ENCODE measurements around the gene GABBR2.

Gene GABBR2

DNA sequence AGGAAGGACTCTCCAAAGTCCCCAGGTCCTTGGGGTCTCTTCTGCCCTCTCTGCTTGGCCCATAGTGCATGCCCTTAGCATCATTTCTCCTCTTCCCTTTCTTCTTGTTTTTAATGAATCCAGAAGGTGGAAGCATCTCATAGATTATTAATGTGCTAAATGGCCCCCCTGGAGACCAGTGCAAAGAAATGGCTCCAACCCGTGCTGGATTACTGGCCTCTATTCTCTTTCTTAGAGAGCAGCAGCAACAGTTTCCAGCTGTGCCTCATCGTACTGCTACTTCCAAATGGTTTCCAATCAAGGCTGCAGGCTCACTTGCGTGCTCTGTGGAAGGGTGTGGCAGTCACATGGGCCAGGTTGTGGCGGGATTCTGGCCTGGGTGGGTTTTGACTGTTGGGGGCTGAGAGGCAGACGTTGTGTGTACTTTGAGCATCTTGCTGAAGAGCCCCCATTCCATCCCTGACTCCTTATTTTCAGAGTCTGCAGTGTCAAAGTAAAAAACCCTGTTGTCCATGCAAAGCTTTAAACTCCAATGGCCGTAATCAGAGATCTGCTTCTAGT, 139.7 kb downstream of the GABBR2 start:
- no peak for DNase-seq (ENCODE audit: low read depth)
- TF ChIP-seq, protein P1, sequence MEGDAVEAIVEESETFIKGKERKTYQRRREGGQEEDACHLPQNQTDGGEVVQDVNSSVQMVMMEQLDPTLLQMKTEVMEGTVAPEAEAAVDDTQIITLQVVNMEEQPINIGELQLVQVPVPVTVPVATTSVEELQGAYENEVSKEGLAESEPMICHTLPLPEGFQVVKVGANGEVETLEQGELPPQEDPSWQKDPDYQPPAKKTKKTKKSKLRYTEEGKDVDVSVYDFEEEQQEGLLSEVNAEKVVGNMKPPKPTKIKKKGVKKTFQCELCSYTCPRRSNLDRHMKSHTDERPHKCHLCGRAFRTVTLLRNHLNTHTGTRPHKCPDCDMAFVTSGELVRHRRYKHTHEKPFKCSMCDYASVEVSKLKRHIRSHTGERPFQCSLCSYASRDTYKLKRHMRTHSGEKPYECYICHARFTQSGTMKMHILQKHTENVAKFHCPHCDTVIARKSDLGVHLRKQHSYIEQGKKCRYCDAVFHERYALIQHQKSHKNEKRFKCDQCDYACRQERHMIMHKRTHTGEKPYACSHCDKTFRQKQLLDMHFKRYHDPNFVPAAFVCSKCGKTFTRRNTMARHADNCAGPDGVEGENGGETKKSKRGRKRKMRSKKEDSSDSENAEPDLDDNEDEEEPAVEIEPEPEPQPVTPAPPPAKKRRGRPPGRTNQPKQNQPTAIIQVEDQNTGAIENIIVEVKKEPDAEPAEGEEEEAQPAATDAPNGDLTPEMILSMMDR (IDR thresholded peaks at IDR 0.05; ENCODE audit: low read depth, low read length, missing control alignments): no peak
- no peak overlapping the region for H3K4me3 ChIP-seq (ENCODE audit: low read depth, low read length)

DNA sequence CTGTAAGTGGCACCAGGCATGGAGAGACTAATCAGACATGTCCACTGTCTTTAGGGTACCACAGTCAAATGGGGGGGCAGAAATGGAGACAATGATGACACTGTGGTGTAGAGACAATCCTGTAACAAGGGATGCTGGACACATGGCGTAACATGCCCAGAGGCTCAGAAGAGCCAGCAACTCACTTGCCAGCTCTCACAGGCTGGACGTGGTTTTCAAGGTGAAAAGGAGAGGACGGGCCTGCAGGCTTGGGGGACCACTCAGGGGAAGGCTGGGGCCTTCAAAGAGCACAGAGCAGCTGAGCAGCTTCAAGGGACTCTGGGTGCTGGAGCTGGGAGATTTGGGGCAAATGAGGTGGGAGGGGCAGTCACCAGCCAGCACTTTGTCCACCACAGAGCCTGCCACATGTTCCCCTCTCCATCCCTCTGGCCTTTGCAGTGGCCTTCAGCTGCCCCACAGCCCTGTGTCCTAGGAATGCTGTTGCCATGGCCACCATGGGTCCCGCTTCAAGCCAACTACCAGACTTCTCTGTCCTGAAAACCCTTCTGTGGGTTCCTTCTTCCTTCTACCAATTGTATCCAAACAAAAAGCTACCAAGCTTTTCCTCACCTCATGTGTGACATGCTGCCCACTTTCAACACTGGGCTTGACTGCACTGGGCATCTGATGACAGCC, 140.4 kb downstream of the GABBR2 start:
- no peak for DNase-seq (ENCODE audit: low read depth)
- H3K4me3 ChIP-seq (ENCODE audit: low read depth, low read length): no peak overlapping the region
- TF ChIP-seq, protein P1 (IDR thresholded peaks at IDR 0.05; ENCODE audit: low read depth, low read length, missing control alignments): no peak

DNA sequence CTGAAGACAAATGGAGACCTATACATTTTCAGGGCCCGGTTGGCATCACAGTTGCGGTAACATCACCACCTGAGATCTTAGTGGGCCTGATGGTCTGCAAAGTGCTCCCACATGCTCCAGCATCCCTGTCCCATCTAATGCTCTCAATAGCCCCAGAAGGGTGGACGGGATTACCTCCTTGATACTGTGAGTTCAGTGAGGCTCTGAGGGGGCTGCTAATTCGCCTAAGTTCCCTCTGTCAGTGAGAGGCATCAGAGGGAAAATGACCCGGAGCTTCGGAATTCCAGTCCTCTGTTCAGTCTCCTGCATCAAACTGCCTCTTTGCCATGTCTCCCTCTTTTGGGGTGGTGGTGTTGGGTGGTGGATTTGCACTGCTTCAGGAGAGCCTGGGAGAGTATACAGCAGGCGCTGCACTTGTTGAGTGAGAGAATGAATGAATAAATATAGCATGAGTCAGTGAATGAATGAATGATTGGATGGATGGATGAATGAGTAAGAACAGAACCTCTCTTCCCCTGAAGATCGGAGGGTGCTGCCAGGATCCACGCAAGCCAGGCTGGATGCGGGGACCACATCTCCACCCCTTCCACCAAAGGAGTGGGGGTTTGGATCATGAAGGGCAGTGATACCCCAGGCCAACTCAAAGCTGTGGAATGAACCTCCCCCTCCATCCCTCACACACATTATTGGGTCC, 141.0 kb downstream of the GABBR2 start:
- no peak overlapping the region for H3K4me3 ChIP-seq (ENCODE audit: low read depth, low read length)
- TF ChIP-seq, protein P1 (IDR thresholded peaks at IDR 0.05; ENCODE audit: low read depth, low read length, missing control alignments): no peak

DNA sequence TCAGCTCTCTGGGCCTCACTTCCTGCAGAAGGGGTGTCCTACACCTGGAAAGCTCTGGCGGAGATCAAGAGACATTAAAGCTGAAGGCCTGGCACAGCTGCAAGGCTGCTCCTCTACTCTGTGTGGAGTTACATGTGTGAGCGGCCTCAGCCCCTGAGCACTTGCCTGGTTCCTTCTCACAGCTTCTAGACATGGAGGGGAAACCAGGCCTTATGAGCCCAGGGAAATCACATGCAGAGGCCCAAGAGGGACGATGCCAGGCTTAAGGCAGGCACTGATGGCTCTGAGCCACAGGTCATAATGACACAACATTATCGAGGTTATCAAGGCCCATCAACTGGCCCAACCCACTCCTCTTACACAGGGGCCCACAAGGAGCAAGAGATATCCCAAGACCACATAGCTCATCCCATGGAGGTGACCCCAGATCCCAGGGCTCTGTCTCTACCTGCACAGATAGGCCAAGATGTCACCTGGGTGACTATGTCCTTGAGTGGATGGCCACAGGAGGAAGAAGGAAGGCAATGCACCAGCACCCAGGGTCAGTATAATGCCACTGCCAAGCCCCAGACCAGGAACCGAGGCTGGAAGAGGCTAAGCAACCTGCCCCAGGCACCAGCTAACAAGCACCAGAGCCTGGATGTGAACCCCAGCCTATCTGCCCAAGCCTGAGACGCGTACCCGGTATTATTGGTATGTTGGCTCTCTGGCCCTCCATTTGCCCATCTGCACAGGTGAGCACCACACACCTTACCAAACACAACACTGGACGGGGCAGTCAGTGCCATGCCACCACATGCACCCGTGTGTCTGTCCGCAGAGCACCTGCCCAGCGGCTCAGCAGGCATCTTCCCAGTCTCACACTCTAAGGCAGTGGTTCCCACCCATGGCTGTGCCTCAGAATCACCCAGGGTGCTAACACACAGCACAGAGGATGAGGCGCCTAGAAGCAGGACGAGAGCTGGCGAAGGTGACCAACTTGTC, 143.3 kb downstream of the GABBR2 start:
- no peak for DNase-seq (ENCODE audit: low read depth)
- TF ChIP-seq, protein P1 (IDR thresholded peaks at IDR 0.05; ENCODE audit: low read depth, low read length, missing control alignments): no peak
- no peak overlapping the region for H3K4me3 ChIP-seq (ENCODE audit: low read depth, low read length)

More for the DNA sequence above, 141.0 kb downstream of the GABBR2 start:
- DNase-seq (ENCODE audit: low read depth): no peak

DNA sequence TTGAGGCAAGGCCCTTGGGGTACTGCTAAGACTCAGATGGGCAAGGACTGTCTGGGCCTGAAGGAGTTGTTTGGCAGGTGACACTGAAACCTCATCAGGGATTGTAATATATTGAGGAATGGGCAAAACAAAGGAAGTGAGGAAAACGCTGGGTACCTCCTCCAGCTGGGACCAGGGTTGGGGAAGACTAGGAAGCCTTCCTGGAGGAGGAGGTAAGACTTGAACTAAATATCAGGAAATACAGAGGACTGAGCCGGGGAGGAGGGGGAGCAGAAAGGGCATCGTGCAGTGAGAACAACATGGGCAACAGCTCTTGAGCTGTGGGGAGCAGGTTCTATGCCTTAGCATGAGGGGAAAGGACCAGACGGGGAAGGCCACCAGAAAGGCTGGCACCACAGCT, 144.0 kb downstream of the GABBR2 start:
- no peak overlapping the region for H3K4me3 ChIP-seq (ENCODE audit: low read depth, low read length)
- no peak for DNase-seq (ENCODE audit: low read depth)
- TF ChIP-seq, protein P1 (IDR thresholded peaks at IDR 0.05; ENCODE audit: low read depth, low read length, missing control alignments): no peak

DNA sequence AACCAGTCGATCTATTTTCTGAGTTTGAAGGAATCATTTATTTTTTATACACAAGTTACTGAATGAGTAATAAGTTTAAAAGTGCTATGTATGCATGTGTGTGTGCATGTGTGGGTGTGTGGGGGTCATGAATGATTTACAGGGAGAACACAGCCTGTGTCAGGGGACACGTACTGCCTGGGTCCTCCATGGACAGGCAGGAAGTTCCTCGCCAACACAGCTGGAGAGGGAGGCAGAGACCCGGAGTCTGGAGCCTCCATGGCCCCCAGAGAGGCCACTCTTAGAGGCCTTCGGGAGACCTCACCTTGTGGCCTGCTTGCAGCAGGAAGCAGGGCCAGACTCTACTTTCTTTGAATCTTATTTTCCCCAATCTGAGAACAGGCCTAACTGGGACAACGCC, 144.7 kb downstream of the GABBR2 start:
- DNase-seq (ENCODE audit: low read depth): no peak
- H3K4me3 ChIP-seq (ENCODE audit: low read depth, low read length): no peak overlapping the region
- TF ChIP-seq, protein P1 (IDR thresholded peaks at IDR 0.05; ENCODE audit: low read depth, low read length, missing control alignments): no peak
